ENCODE results near the gene PPP1R26. TPM values are rescaled to one million over a fixed set of nuclear protein-coding genes. Genes with fewer than 3 reads are reported as not detected.

The PPP1R26 gene
- total RNA-seq, 1 experiment from 2014 or later, result 32.0 TPM

GRCh38 chr9:135516132-135516860 lies 36.7 kb downstream of the PPP1R26 start:
- TF ChIP-seq EZH2phosphoT487 (IDR thresholded peaks at IDR 0.05; ENCODE audit: borderline replicate concordance) (no peak), ELF1 (IDR thresholded peaks at IDR 0.05; ENCODE audit: borderline replicate concordance, low read depth) (no peak), ZNF274 (IDR thresholded peaks at IDR 0.05; ENCODE audit: low read depth, low read length) (no peak), TCF7L2 (IDR thresholded peaks at IDR 0.05; ENCODE audit: borderline replicate concordance, extremely low read depth, insufficient read depth, insufficient read length) (no peak), CTCF (IDR thresholded peaks at IDR 0.05 in 2 of 3, conservative IDR thresholded peaks at IDR 0.05 in 1 of 3; ENCODE audit: borderline replicate concordance in 1 of 3, insufficient read depth in 1 of 3, low read depth in 2 of 3, low read length in 2 of 3) (no peak), POLR2A (IDR thresholded peaks at IDR 0.05; ENCODE audit: borderline replicate concordance, extremely low read depth, insufficient read depth, insufficient read length) (no peak), YY1 (IDR thresholded peaks at IDR 0.05; ENCODE audit: extremely low read depth, insufficient replicate concordance, low read depth, low read length) (no peak), MAX (IDR thresholded peaks at IDR 0.05) (no peak), JUND (IDR thresholded peaks at IDR 0.05) (no peak)
- TF ChIP-seq, protein P1, sequence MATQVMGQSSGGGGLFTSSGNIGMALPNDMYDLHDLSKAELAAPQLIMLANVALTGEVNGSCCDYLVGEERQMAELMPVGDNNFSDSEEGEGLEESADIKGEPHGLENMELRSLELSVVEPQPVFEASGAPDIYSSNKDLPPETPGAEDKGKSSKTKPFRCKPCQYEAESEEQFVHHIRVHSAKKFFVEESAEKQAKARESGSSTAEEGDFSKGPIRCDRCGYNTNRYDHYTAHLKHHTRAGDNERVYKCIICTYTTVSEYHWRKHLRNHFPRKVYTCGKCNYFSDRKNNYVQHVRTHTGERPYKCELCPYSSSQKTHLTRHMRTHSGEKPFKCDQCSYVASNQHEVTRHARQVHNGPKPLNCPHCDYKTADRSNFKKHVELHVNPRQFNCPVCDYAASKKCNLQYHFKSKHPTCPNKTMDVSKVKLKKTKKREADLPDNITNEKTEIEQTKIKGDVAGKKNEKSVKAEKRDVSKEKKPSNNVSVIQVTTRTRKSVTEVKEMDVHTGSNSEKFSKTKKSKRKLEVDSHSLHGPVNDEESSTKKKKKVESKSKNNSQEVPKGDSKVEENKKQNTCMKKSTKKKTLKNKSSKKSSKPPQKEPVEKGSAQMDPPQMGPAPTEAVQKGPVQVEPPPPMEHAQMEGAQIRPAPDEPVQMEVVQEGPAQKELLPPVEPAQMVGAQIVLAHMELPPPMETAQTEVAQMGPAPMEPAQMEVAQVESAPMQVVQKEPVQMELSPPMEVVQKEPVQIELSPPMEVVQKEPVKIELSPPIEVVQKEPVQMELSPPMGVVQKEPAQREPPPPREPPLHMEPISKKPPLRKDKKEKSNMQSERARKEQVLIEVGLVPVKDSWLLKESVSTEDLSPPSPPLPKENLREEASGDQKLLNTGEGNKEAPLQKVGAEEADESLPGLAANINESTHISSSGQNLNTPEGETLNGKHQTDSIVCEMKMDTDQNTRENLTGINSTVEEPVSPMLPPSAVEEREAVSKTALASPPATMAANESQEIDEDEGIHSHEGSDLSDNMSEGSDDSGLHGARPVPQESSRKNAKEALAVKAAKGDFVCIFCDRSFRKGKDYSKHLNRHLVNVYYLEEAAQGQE (IDR thresholded peaks at IDR 0.05; ENCODE audit: low read depth), result no peak
- H3K9me2 ChIP-seq (ENCODE audit: insufficient read depth), result no peaks in the 10 kb centered on the region
- ChIA-PET CTCF (no interaction called here), POLR2A (no interaction called here), RAD21 (ENCODE audit: low non-redundant PET in 1 of 2, low total read pairs in 2 of 2, uncharacterized antibody in 2 of 2, unreplicated experiment in 2 of 2) (no interaction called here)
- no peaks in the 10 kb centered on the region for H3K36me3 ChIP-seq (ENCODE audit: control insufficient read depth in 1 of 2, insufficient read depth in 2 of 2, low read length in 2 of 2)
- ATAC-seq (no peak), DNase-seq (ENCODE audit: low read depth, low spot score) (no peak)
- no peak overlapping the region for H3K4me3 ChIP-seq (replicated peaks in 1 of 2; ENCODE audit: low read depth in 1 of 2, low read length in 2 of 2)
- intact Hi-C loops (cut with micrococcal nuclease), result no loop called here
- no peak overlapping the region for H3K4me2 ChIP-seq (ENCODE audit: low read length)
- BruUV-seq (replicated peaks), result no TSS peak
- H4K20me1 ChIP-seq (ENCODE audit: insufficient read depth), result no peaks in the 10 kb centered on the region
- no peak overlapping the region for H3K27ac ChIP-seq (ENCODE audit: low read depth, low read length)
- H3K9ac ChIP-seq (ENCODE audit: low read length), result no peak overlapping the region
- H2AFZ ChIP-seq (ENCODE audit: low read depth, low read length, poor library complexity, severe bottlenecking), result no peak overlapping the region
- H3K27me3 ChIP-seq (ENCODE audit: insufficient read depth, low read length), result no peaks in the 10 kb centered on the region
- H3K4me1 ChIP-seq (ENCODE audit: control insufficient read depth in 1 of 2, insufficient read depth in 2 of 2, low read length in 2 of 2), result peaks cover 4 to 16% of the 10 kb centered on the region in 2 experiments; a peak in 3 of 4 replicates
- H3K79me2 ChIP-seq (ENCODE audit: insufficient read depth, low read length), result no peaks in the 10 kb centered on the region
- no peaks in the 10 kb centered on the region for H3K9me3 ChIP-seq (ENCODE audit: control insufficient read depth in 1 of 2, insufficient read depth in 1 of 2, low read depth in 1 of 2, low read length in 2 of 2)

All from HCT116 (cell line).